Subcutaneous adipose tissue (tissue), 4 donors: ENCODE measurements around the gene KIF14. TPM values are rescaled to one million over a fixed set of nuclear protein-coding genes. Genes with fewer than 3 reads are reported as not detected.

ENCODE experiments used
- total RNA-seq, 4 donors: library from RNA; depleted of rRNA; stranded (reverse); fragments of >200 nt; gene quantifications; one replicate each; pipeline ENCODE4 v1.1.0, GENCODE V29; 2016
- TF ChIP-seq, protein P1 (sequence below): fragments of 450-650 bp; IDR thresholded peaks from one replicate; pipeline ENCODE4 v1.5.1; 2016; ENCODE audit warnings: low read depth, mild to moderate bottlenecking, control low read depth, antibody characterized with exemption, moderate library complexity

KIF14 gene
- total RNA-seq, 4 donors from 2014 or later, result under 0.01 to 1.2 (median 0.52) TPM

- TF ChIP-seq, protein P1, sequence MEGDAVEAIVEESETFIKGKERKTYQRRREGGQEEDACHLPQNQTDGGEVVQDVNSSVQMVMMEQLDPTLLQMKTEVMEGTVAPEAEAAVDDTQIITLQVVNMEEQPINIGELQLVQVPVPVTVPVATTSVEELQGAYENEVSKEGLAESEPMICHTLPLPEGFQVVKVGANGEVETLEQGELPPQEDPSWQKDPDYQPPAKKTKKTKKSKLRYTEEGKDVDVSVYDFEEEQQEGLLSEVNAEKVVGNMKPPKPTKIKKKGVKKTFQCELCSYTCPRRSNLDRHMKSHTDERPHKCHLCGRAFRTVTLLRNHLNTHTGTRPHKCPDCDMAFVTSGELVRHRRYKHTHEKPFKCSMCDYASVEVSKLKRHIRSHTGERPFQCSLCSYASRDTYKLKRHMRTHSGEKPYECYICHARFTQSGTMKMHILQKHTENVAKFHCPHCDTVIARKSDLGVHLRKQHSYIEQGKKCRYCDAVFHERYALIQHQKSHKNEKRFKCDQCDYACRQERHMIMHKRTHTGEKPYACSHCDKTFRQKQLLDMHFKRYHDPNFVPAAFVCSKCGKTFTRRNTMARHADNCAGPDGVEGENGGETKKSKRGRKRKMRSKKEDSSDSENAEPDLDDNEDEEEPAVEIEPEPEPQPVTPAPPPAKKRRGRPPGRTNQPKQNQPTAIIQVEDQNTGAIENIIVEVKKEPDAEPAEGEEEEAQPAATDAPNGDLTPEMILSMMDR, result no peak
Observed at GRCh38 chr1:200642481-200642880, 21.9 kb upstream of the KIF14 start.

DNA sequence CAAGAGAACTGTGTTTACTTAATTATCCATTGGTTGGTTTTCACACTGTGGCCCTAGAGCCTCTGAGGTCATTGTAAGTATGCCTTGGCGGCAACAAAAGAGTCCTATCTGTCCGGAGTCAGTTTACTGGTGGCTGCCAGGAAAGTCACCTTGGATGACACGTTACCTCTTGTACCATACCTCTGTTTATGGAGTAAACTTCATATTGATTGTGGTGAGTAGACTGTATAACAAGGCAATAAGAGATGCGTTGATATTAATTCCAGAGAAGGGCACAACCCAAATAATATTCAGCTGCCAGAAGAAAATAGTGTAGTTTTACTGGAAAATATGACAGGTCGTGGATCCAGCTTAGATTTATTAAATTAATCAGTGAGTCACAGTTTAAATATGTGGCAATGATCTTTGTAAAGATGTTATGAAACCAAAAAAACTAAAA, 20.4 kb upstream of the KIF14 start:
- TF ChIP-seq, protein P1, result no peak

GRCh38 chr1:200640373-200640962, 19.9 kb upstream of the KIF14 start:
- TF ChIP-seq, protein P1, result no peak

DNA sequence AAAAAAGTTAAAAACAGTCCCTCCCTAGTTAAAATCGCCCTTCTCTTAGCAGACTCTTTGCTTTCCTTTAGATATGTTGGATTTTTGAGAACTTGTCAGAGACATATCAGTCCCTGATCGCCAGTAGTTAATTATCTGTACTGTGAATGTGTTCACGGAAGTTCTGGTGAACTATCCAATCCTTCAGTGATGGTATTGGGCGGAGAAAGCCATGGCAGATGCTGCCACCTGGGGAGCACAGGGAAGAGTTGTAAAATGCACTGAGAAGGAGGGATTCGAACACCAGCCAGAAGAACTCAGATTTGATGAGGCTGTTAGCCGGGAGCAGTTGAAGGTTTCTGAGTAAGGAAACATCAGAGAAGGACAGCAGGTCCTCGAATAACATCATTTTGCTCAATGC, 17.5 kb upstream of the KIF14 start:
- TF ChIP-seq, protein P1, result no peak

- TF ChIP-seq, protein P1, result no peak
Observed at GRCh38 chr1:200636681-200637080, 16.1 kb upstream of the KIF14 start.

DNA sequence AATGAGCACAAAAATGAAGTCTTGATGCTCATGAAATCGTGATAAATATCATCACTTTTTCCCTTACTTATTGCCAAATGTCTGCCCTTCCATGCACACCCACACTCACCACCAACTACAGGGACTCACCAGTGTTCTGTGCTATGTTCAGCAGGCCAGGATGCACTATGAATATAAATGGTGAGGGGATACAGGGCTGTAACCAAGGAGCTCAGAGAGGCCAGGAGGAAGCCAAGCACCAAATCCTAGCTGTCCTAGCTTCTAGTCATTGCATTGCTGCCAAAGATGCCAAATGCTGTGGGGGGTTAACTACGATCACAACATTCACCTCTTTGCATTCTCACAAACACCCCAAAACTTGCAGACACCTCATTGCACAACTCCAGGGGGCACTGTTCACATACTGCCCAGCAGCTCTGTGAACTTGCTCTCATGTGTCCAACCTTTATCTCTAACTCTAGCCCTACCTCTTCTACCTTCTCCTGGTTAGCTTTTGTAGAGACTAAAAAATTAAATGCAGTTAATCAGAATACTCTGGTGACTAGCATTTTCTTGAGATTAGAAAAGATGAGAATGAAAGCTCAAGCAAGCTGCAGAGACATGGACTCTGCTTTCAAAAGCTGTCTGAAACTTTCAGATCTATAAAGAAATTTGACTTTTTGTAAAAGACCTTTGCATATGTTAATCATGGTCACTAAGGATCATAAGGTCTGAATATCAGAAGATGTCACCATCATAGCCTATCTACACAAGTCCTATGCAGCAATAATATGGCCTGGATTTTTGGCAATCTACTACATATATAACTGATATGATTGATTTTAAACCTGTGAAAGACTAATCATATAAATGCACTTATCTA, 13.9 kb upstream of the KIF14 start:
- TF ChIP-seq, protein P1, result no peak

DNA sequence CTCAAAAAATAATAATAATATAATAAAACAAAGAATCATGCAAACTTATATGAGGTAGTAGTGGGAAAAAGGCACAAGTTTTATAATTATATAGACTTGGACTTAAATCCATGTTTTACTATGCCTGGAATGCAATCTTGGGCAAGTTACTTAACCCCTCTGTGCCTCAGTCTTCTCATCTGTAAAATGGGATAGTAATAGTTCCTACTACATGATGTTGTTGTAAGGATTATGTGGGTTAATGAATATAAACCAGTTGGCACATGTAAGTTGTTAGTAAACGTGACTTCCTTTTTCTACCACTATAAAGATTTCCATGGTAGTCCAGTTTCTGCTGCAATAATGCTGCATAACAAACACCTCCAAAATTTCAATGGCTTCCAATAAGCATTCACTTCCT, 10.8 kb upstream of the KIF14 start:
- TF ChIP-seq, protein P1, result no peak
